GM18861 (cell line): ENCODE data around the gene RAB43.

Experiments used
- ATAC-seq: cut with Tn5 transposase; IDR thresholded peaks from one replicate; pipeline ENCODE4 v1.9.1; 2021; ENCODE audit not compliant: unreplicated experiment

Gene RAB43

GRCh38 chr3:129040039-129040336 is 81.6 kb downstream of the RAB43 start:
- ATAC-seq, result no peak

- no peak for ATAC-seq
Observed at GRCh38 chr3:129039271-129040038, 82.1 kb downstream of the RAB43 start.

GRCh38 chr3:129038121-129038855 is 83.3 kb downstream of the RAB43 start:
- no peak for ATAC-seq
